Measurements from ENCODE around the gene KLK2.

Gene KLK2

GRCh38 chr19:50899569-50899968, 26.3 kb downstream of the KLK2 start:
- Histone ChIP-seq H3K4me1 (ENCODE audit: control extremely low read depth in 1 of 4, control insufficient read depth in 4 of 4, insufficient read depth in 4 of 4, low read length in 3 of 4) (no peaks in the 10 kb centered on the region), H3K36me3 (ENCODE audit: control insufficient read depth in 4 of 4, insufficient read depth in 4 of 4, low read length in 3 of 4) (no peaks in the 10 kb centered on the region), H3K27me3 (replicated peaks in 2 of 5; ENCODE audit: control insufficient read depth in 4 of 5, insufficient read depth in 5 of 5, low read length in 4 of 5) (peaks cover 0 to 28% (median 3%) of the 10 kb centered on the region in 5 experiments), H3K27ac (ENCODE audit: insufficient read depth in 1 of 2, low read depth in 1 of 2, low read length in 2 of 2, poor library complexity in 1 of 2, severe bottlenecking in 2 of 2) (no peak overlapping the region), H3K4me3 (ENCODE audit: control insufficient read depth in 1 of 7, extremely low read depth in 1 of 7, insufficient read depth in 4 of 7, low read depth in 2 of 7, low read length in 6 of 7) (no peak overlapping the region), H3K9me3 (ENCODE audit: control extremely low read depth in 1 of 5, control insufficient read depth in 4 of 5, insufficient read depth in 2 of 5, low read depth in 1 of 5, low read length in 4 of 5) (peaks cover 0 to 6% (median 3%) of the 10 kb centered on the region in 5 experiments)
- DNase-seq: no peak
- 94% methylated on average over 3 of the region's 3 CpGs for WGBS (ENCODE audit: insufficient coverage)
- ChIA-PET CTCF (interaction anchor here (1.0 kb wide), 1 partner anchor 23 kb away, joined by 3 read pairs; no protein-coding TSS in a partner anchor), POLR2A (no interaction called here)

DNA sequence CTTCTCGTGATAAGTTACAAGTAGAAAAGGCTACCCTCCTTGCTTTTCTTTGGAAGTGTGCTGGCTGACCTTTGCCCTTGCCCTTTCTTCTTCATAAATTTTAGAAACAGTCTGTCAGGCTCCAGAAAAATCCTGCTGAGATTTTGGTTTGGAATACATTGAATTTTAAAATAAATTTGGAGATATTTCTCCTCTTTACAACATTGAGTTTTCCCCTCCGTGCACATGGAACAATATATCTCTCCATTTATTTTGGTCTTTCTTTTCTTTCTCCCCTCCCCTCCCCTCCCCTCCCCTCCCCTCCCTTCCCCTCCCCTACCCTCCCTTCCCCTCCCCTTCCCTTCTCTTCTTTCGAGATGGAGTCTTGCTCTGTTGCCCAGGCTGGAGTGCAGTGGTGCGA, 29.4 kb downstream of the KLK2 start:
- WGBS (ENCODE audit: insufficient coverage): 100% methylated on average over 1 of the region's 4 CpGs
- H3K9me3 ChIP-seq (ENCODE audit: control extremely low read depth in 1 of 5, control insufficient read depth in 4 of 5, insufficient read depth in 2 of 5, low read depth in 1 of 5, low read length in 4 of 5): no peaks in the 10 kb centered on the region
- CTCF ChIA-PET: no interaction called here
- no peak overlapping the region for H3K4me3 ChIP-seq (ENCODE audit: control insufficient read depth in 1 of 7, extremely low read depth in 1 of 7, insufficient read depth in 4 of 7, low read depth in 2 of 7, low read length in 6 of 7)
- DNase-seq: no peak
- no peaks in the 10 kb centered on the region for H3K36me3 ChIP-seq (ENCODE audit: control insufficient read depth in 4 of 4, insufficient read depth in 4 of 4, low read length in 3 of 4)
- no peaks in the 10 kb centered on the region for H3K4me1 ChIP-seq (ENCODE audit: control extremely low read depth in 1 of 4, control insufficient read depth in 4 of 4, insufficient read depth in 4 of 4, low read length in 3 of 4)
- POLR2A ChIA-PET: no interaction called here
- H3K27me3 ChIP-seq (replicated peaks in 2 of 5; ENCODE audit: control insufficient read depth in 4 of 5, insufficient read depth in 5 of 5, low read length in 4 of 5): peaks cover 0 to 26% (median 8%) of the 10 kb centered on the region in 5 experiments
- H3K27ac ChIP-seq (ENCODE audit: insufficient read depth in 1 of 2, low read depth in 1 of 2, low read length in 2 of 2, poor library complexity in 1 of 2, severe bottlenecking in 2 of 2): no peak overlapping the region

- 20% methylated on average over 4 of the region's 5 CpGs for WGBS (ENCODE audit: insufficient coverage)
- DNase-seq: peak in 2 of 3 donors; percentile 45 to 60
- H3K27me3 ChIP-seq (replicated peaks in 2 of 5; ENCODE audit: control insufficient read depth in 4 of 5, insufficient read depth in 5 of 5, low read length in 4 of 5): peaks cover 3 to 49% (median 25%) of the 10 kb centered on the region in 5 experiments
Measured at GRCh38 chr19:50906217-50906616, 33.0 kb downstream of the KLK2 start.

GRCh38 chr19:50908336-50908735, 35.1 kb downstream of the KLK2 start:
- Histone ChIP-seq H3K4me1 (ENCODE audit: control extremely low read depth in 1 of 4, control insufficient read depth in 4 of 4, insufficient read depth in 4 of 4, low read length in 3 of 4) (peaks cover 0 to 8% (median 1%) of the 10 kb centered on the region in 4 experiments), H3K9me3 (ENCODE audit: control extremely low read depth in 1 of 5, control insufficient read depth in 4 of 5, insufficient read depth in 2 of 5, low read depth in 1 of 5, low read length in 4 of 5) (no peaks in the 10 kb centered on the region), H3K4me3 (ENCODE audit: control insufficient read depth in 1 of 7, extremely low read depth in 1 of 7, insufficient read depth in 4 of 7, low read depth in 2 of 7, low read length in 6 of 7) (no peak overlapping the region), H3K27me3 (replicated peaks in 2 of 5; ENCODE audit: control insufficient read depth in 4 of 5, insufficient read depth in 5 of 5, low read length in 4 of 5) (peaks cover 3 to 70% (median 30%) of the 10 kb centered on the region in 5 experiments), H3K36me3 (ENCODE audit: control insufficient read depth in 4 of 4, insufficient read depth in 4 of 4, low read length in 3 of 4) (no peaks in the 10 kb centered on the region), H3K27ac (ENCODE audit: insufficient read depth in 1 of 2, low read depth in 1 of 2, low read length in 2 of 2, poor library complexity in 1 of 2, severe bottlenecking in 2 of 2) (no peak overlapping the region)
- ChIA-PET CTCF (interaction anchor here (1.6 kb wide), 1 partner anchor 14 kb away, joined by 7 read pairs; no protein-coding TSS in a partner anchor), POLR2A (no interaction called here)
- 81% methylated on average over 24 of the region's 25 CpGs for WGBS (ENCODE audit: insufficient coverage)
- no peak for DNase-seq

More at GRCh38 chr19:50906217-50906616, 33.0 kb downstream of the KLK2 start:
- H3K4me1 ChIP-seq (ENCODE audit: control extremely low read depth in 1 of 4, control insufficient read depth in 4 of 4, insufficient read depth in 4 of 4, low read length in 3 of 4): peaks cover 0 to 8% (median 1%) of the 10 kb centered on the region in 4 experiments
- no peaks in the 10 kb centered on the region for H3K36me3 ChIP-seq (ENCODE audit: control insufficient read depth in 4 of 4, insufficient read depth in 4 of 4, low read length in 3 of 4)
- no peaks in the 10 kb centered on the region for H3K9me3 ChIP-seq (ENCODE audit: control extremely low read depth in 1 of 5, control insufficient read depth in 4 of 5, insufficient read depth in 2 of 5, low read depth in 1 of 5, low read length in 4 of 5)
- H3K4me3 ChIP-seq (ENCODE audit: control insufficient read depth in 1 of 7, extremely low read depth in 1 of 7, insufficient read depth in 4 of 7, low read depth in 2 of 7, low read length in 6 of 7): no peak overlapping the region
- H3K27ac ChIP-seq (ENCODE audit: insufficient read depth in 1 of 2, low read depth in 1 of 2, low read length in 2 of 2, poor library complexity in 1 of 2, severe bottlenecking in 2 of 2): no peak overlapping the region
- ChIA-PET POLR2A (no interaction called here), CTCF (interaction anchor here (1.1 to 1.3 kb wide), 2 partner anchors 11 to 14 kb away, joined by 3 to 4 read pairs; no protein-coding TSS in a partner anchor)

GRCh38 chr19:50909240-50910070, 36.2 kb downstream of the KLK2 start:
- WGBS (ENCODE audit: insufficient coverage): 7% methylated on average over 21 of the region's 36 CpGs
- Histone ChIP-seq H3K27me3 (replicated peaks in 2 of 5; ENCODE audit: control insufficient read depth in 4 of 5, insufficient read depth in 5 of 5, low read length in 4 of 5) (peaks cover 3 to 73% (median 32%) of the 10 kb centered on the region in 5 experiments), H3K36me3 (ENCODE audit: control insufficient read depth in 4 of 4, insufficient read depth in 4 of 4, low read length in 3 of 4) (no peaks in the 10 kb centered on the region), H3K4me3 (ENCODE audit: control insufficient read depth in 1 of 7, extremely low read depth in 1 of 7, insufficient read depth in 4 of 7, low read depth in 2 of 7, low read length in 6 of 7) (peak overlapping the region in 2 of 7 experiments; percentile 5 to 32), H3K9me3 (ENCODE audit: control extremely low read depth in 1 of 5, control insufficient read depth in 4 of 5, insufficient read depth in 2 of 5, low read depth in 1 of 5, low read length in 4 of 5) (no peaks in the 10 kb centered on the region), H3K27ac (ENCODE audit: insufficient read depth in 1 of 2, low read depth in 1 of 2, low read length in 2 of 2, poor library complexity in 1 of 2, severe bottlenecking in 2 of 2) (no peak overlapping the region), H3K4me1 (ENCODE audit: control extremely low read depth in 1 of 4, control insufficient read depth in 4 of 4, insufficient read depth in 4 of 4, low read length in 3 of 4) (peaks cover 0 to 8% (median 1%) of the 10 kb centered on the region in 4 experiments)
- ChIA-PET CTCF (interaction anchor here (1.3 kb wide), 1 partner anchor 12 kb away, joined by 4 read pairs; no protein-coding TSS in a partner anchor), POLR2A (no interaction called here)
- DNase-seq: peak; percentile 26 to 38 (median 32)

DNA sequence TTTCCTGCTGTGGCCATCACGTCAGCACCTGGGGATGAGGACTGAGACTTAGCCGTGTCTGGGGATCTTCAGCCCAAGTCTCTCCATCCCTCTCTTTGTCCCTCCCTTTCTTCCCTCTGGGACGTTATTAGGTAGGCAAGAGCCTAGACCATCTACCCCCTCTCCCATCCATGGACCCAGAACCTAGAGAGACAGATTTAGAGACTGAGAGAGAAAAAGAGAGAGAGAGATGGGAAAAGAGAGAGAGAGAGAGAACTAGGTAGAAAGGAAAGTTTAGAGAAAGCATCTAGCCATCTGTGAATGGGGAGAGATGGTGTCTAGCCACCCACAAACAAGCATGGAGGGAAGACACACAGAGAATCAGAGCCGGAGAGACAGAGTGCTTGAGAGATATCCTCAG, 37.5 kb downstream of the KLK2 start:
- ChIA-PET POLR2A (no interaction called here), CTCF (no interaction called here)
- Histone ChIP-seq H3K4me3 (ENCODE audit: control insufficient read depth in 1 of 7, extremely low read depth in 1 of 7, insufficient read depth in 4 of 7, low read depth in 2 of 7, low read length in 6 of 7) (no peak overlapping the region), H3K27me3 (replicated peaks in 2 of 5; ENCODE audit: control insufficient read depth in 4 of 5, insufficient read depth in 5 of 5, low read length in 4 of 5) (peaks cover 3 to 84% (median 36%) of the 10 kb centered on the region in 5 experiments), H3K4me1 (ENCODE audit: control extremely low read depth in 1 of 4, control insufficient read depth in 4 of 4, insufficient read depth in 4 of 4, low read length in 3 of 4) (peaks cover 0 to 8% (median 1%) of the 10 kb centered on the region in 4 experiments), H3K36me3 (ENCODE audit: control insufficient read depth in 4 of 4, insufficient read depth in 4 of 4, low read length in 3 of 4) (no peaks in the 10 kb centered on the region), H3K27ac (ENCODE audit: insufficient read depth in 1 of 2, low read depth in 1 of 2, low read length in 2 of 2, poor library complexity in 1 of 2, severe bottlenecking in 2 of 2) (no peak overlapping the region), H3K9me3 (ENCODE audit: control extremely low read depth in 1 of 5, control insufficient read depth in 4 of 5, insufficient read depth in 2 of 5, low read depth in 1 of 5, low read length in 4 of 5) (no peaks in the 10 kb centered on the region)
- 73% methylated on average over 3 of the region's 4 CpGs for WGBS (ENCODE audit: insufficient coverage)
- no peak for DNase-seq

Data from common myeloid progenitor, CD34-positive (primary cell).